HepG2 (cell line): ENCODE results near the gene MFN2. TPM values are rescaled to one million over a fixed set of nuclear protein-coding genes. Genes with fewer than 3 reads are reported as not detected.

Experiments
- BRCA1 ChIP-seq: sonication (generic); formaldehyde crosslinking; IDR thresholded peaks from 2 replicates; pipeline ENCODE4 v1.4.0; 2020; ENCODE audit warnings: missing genetic modification reagents
- DNMT3B ChIP-seq: conservative IDR thresholded peaks from 2 replicates; pipeline ENCODE4 v1.6.1; 2016; ENCODE audit warnings: missing biosample characterization, control low read depth
- ELF3 ChIP-seq: IDR thresholded peaks from 2 replicates; pipeline ENCODE4 v1.6.1; 2016; ENCODE audit warnings: missing genetic modification reagents, missing compliant biosample characterization
- FOXP4 ChIP-seq: sonication (generic); formaldehyde crosslinking; IDR thresholded peaks from 2 replicates; pipeline ENCODE4 v1.4.0; 2020; ENCODE audit warnings: missing genetic modification reagents
- HNF1B ChIP-seq: sonication (generic); formaldehyde crosslinking; IDR thresholded peaks from 2 replicates; pipeline ENCODE4 v1.5.1; 2020; ENCODE audit warnings: mild to moderate bottlenecking, moderate library complexity, missing genetic modification reagents
- MIER3 ChIP-seq: IDR thresholded peaks from 2 replicates; pipeline ENCODE4 v1.6.1; 2016; ENCODE audit warnings: missing compliant biosample characterization, borderline replicate concordance
- NFE2L1 ChIP-seq: sonication (generic); formaldehyde crosslinking; IDR thresholded peaks from 2 replicates; pipeline ENCODE4 v1.4.0; 2020; ENCODE audit warnings: missing genetic modification reagents, mild to moderate bottlenecking, borderline replicate concordance
- RNF219 ChIP-seq: sonication (generic); formaldehyde crosslinking; IDR thresholded peaks from 2 replicates; pipeline ENCODE4 v1.5.0; 2020; ENCODE audit warnings: mild to moderate bottlenecking, missing genetic modification reagents
- SRSF4 ChIP-seq: fragments of 200-400 bp; formaldehyde crosslinking; IDR thresholded peaks from one replicate; pipeline ENCODE4 v1.6.1; 2018; ENCODE audit warnings: mild to moderate bottlenecking, low read depth, low read length, moderate library complexity; ENCODE audit not compliant: poor library complexity, severe bottlenecking
- TFAP4 ChIP-seq: sonication (generic); IDR thresholded peaks from 2 replicates; pipeline ENCODE4 v1.6.1; 2016; ENCODE audit warnings: low read depth, borderline replicate concordance
- ZNF362 ChIP-seq: sonication (generic); formaldehyde crosslinking; IDR thresholded peaks from 2 replicates; pipeline ENCODE4 v1.4.0; 2020; ENCODE audit warnings: missing genetic modification reagents, mild to moderate bottlenecking, borderline replicate concordance
- ZNF430 ChIP-seq: sonication (generic); formaldehyde crosslinking; IDR thresholded peaks from 2 replicates; pipeline ENCODE4 v1.9.0; 2021; ENCODE audit warnings: mild to moderate bottlenecking, missing genetic modification reagents
- ZNF615 ChIP-seq: sonication (generic); formaldehyde crosslinking; IDR thresholded peaks from 2 replicates; pipeline ENCODE4 v1.5.0; 2020; ENCODE audit warnings: mild to moderate bottlenecking, missing genetic modification reagents, borderline replicate concordance
- ZNF788 ChIP-seq: sonication (generic); formaldehyde crosslinking; IDR thresholded peaks from 2 replicates; pipeline ENCODE4 v1.5.0; 2020; ENCODE audit warnings: mild to moderate bottlenecking, missing genetic modification reagents, borderline replicate concordance
- polyA plus RNA-seq, 8 experiments: library from polyadenylated mRNA; depleted of rRNA in 3 of 8; stranded (reverse) in 7 of 8; unstranded in 1 of 8; fragments of >200 nt; fragmentation: Illumina TruSeq in 4 of 8; extraction: Trizol in 4 of 8; gene quantifications; 2 replicates each; pipeline versions ENCODE4 v1.2.1 to v1.2.3, GENCODE V29; 2011 to 2016; ENCODE audit warnings: low read depth in 4 of 8, missing spikeins in 1 of 8, mixed read lengths in 1 of 8; ENCODE audit not compliant: insufficient read depth in 1 of 8
- total RNA-seq, 5 experiments: library from RNA; depleted of rRNA; stranded (reverse); fragments of >200 nt; fragmentation: Illumina TruSeq; extraction: Trizol; gene quantifications; 2 replicates each; pipeline ENCODE4 v1.2.3, GENCODE V29; 2016; ENCODE audit warnings: low read depth in 1 of 5

The MFN2 gene
- total and polyA plus RNA-seq, 2 of the 13 experiments (the other 11 are each of a cell fraction or from before 2014, with no cell fraction given): 38.7 to 60.9 TPM

GRCh38 chr1:11979851-11980675 lies at the start of gene MFN2 (continued):
- TF ChIP-seq HNF1B (CRISPR knock-in tag) (peak; percentile 84), ZNF615 (CRISPR knock-in tag) (no peak), NFE2L1 (no peak), ZNF430 (peak; percentile 15; the same call in 1 of the 2 replicates), DNMT3B (0 out of 2 replicates have a peak, but pooled peaks have one; percentile 61), ELF3 (CRISPR knock-in tag) (peak; percentile 45; the same call in 1 of the 2 replicates), TFAP4 (peak; percentile 65; the same call in 1 of the 2 replicates), MIER3 (CRISPR knock-in tag) (no peak; the same call in 1 of the 2 replicates), ZNF788 (CRISPR knock-in tag) (peak; percentile 95; the same call in 1 of the 2 replicates), RNF219 (CRISPR knock-in tag) (0 out of 2 replicates have a peak, but pooled peaks have one; percentile 50), ZNF362 (CRISPR knock-in tag) (no peak), SRSF4 (no peak), FOXP4 (peak; percentile 35; the same call in 1 of the 2 replicates), BRCA1 (CRISPR knock-in tag) (peak; percentile 56; the same call in 1 of the 2 replicates)
